ENCODE results near the gene SERPIND1. TPM values are rescaled to one million over a fixed set of nuclear protein-coding genes. Genes with fewer than 3 reads are reported as not detected.

Gene SERPIND1
- total RNA-seq, 2 donors from 2014 or later = not detected

DNA sequence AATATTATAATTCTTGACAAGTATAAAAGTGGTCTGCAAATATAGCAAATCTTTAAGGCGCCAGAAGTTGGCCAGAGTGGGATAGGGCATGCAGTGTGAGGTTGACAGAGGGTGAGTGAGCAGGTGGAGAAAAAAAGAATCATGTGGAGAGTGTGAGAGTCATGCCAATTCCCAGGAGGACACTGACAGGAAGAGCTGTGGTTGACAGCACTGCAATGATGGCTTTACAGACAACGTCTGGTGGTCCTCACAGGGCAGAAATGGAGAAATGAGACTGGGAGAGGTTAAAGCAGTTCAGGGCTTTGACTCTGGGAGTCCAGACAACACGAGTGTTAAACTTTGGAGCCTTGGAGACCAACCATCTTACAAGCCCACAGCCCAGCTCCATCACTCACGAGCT, 34.9 kb downstream of the SERPIND1 start:
- Histone ChIP-seq H3K4me1 (no peaks in the 10 kb centered on the region), H3K27me3 (no peaks in the 10 kb centered on the region), H3K4me3 (no peak overlapping the region), H3K36me3 (replicated peaks in 1 of 2; ENCODE audit: insufficient read depth in 1 of 2, low read depth in 2 of 2) (peaks cover 0 to 27% of the 10 kb centered on the region in 2 donors), H3K9me3 (no peaks in the 10 kb centered on the region), H3K27ac (no peak overlapping the region)
- 78 to 88% methylated on average over 4 of the region's 4 CpGs for WGBS, 2 donors
- no peak for TF ChIP-seq POLR2A (IDR thresholded peaks at IDR 0.05)
- TF ChIP-seq, protein P1, sequence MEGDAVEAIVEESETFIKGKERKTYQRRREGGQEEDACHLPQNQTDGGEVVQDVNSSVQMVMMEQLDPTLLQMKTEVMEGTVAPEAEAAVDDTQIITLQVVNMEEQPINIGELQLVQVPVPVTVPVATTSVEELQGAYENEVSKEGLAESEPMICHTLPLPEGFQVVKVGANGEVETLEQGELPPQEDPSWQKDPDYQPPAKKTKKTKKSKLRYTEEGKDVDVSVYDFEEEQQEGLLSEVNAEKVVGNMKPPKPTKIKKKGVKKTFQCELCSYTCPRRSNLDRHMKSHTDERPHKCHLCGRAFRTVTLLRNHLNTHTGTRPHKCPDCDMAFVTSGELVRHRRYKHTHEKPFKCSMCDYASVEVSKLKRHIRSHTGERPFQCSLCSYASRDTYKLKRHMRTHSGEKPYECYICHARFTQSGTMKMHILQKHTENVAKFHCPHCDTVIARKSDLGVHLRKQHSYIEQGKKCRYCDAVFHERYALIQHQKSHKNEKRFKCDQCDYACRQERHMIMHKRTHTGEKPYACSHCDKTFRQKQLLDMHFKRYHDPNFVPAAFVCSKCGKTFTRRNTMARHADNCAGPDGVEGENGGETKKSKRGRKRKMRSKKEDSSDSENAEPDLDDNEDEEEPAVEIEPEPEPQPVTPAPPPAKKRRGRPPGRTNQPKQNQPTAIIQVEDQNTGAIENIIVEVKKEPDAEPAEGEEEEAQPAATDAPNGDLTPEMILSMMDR (IDR thresholded peaks at IDR 0.05) = no peak
- ATAC-seq (no peak), DNase-seq (no peak)
- intact Hi-C loops (cut with DNase I) = no loop called here

DNA sequence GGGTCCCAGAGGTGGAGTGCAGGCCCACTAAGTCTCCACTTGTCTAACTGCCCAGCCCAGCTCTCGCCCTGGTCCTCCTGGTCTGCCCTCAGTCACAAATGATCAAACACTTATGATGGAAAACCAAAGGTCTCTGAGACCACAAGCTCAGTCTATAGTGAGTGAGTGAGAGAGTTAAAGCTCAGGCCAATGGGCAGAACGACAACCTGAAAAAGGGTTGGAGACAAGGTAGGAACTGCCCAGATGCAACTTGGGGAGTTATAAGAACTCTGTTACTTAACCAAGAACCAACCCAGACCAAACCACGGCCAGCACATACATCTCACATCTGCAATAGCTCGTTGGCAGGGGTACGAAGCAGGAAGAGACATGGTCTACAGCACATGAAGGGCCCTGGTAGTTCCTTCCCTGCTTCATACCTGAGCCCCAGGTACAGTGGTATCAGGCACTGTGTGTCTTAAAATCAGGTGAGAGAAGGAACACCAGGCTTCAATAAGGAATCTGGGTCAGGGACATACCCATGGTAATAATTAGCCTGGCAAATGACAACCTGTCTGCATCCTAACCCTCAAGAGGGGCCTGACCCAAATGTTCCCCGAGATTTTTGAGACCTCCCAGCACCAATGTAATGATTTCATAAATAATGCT, 35.7 kb downstream of the SERPIND1 start:
- TF ChIP-seq, protein P1 (IDR thresholded peaks at IDR 0.05) = no peak
- no peak for TF ChIP-seq POLR2A (IDR thresholded peaks at IDR 0.05)
- H3K36me3 ChIP-seq (replicated peaks in 1 of 2; ENCODE audit: insufficient read depth in 1 of 2, low read depth in 2 of 2) = peaks cover 0 to 25% of the 10 kb centered on the region in 2 donors
- 85 to 87% methylated on average over 6 of the region's 6 CpGs for WGBS, 2 donors
- ATAC-seq = no peak
- H3K4me1 ChIP-seq = no peaks in the 10 kb centered on the region
- intact Hi-C loops (cut with DNase I) = no loop called here
- DNase-seq = no peak
- no peaks in the 10 kb centered on the region for H3K9me3 ChIP-seq
- no peak overlapping the region for H3K4me3 ChIP-seq
- no peak overlapping the region for H3K27ac ChIP-seq
- H3K27me3 ChIP-seq = no peaks in the 10 kb centered on the region

DNA sequence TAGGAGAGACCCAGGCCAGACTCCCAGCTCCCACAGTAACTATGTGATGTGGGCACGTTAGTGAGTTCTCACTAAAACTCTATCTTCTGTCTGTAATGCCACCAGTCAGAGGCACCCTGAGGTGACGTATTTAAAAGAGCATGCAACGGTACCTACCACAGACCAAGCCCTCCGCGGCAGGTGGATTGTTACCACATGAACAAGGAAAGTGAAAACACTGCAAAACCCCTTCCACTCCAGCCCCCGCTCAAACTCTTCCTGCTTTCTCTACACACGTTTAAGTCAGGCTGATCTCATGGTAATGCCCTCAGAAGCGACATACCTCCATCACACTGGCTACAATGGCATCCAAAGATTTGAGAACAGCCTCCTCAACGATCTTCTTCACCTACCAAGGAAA, 36.7 kb downstream of the SERPIND1 start:
- DNase-seq (no peak), ATAC-seq (no peak)
- Histone ChIP-seq H3K27ac (no peak overlapping the region), H3K4me1 (no peaks in the 10 kb centered on the region), H3K4me3 (no peak overlapping the region), H3K9me3 (no peaks in the 10 kb centered on the region), H3K36me3 (replicated peaks in 1 of 2; ENCODE audit: insufficient read depth in 1 of 2, low read depth in 2 of 2) (peaks cover 0 to 23% of the 10 kb centered on the region in 2 donors), H3K27me3 (no peaks in the 10 kb centered on the region)
- WGBS, 2 donors = 84 to 94% methylated on average over 9 of the region's 9 CpGs
- TF ChIP-seq, protein P1 (IDR thresholded peaks at IDR 0.05) = no peak
- TF ChIP-seq POLR2A (IDR thresholded peaks at IDR 0.05) = no peak
- intact Hi-C loops (cut with DNase I) = no loop called here

DNA sequence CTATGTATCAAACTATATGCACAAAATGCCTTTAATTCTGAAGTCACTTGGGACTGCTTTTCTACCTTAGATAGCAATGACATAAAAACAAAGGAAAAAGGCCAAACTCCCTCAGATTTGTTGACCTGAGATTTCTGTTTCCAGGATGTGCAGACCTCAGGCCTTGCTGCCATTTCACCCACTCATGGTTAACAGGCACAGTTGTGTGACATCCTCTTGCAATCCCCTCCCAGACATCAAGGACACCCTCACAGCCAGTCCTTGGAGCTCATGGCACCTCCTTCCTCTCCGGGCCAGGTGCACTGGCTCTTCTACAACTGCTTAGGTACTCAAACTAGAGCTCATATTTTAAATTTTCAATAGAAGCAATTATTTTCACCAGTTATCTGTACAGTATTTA, 37.3 kb downstream of the SERPIND1 start:
- ATAC-seq = no peak

More for the DNA sequence above, 37.3 kb downstream of the SERPIND1 start:
- Histone ChIP-seq H3K4me1 (no peaks in the 10 kb centered on the region), H3K4me3 (no peak overlapping the region), H3K27me3 (no peaks in the 10 kb centered on the region), H3K27ac (no peak overlapping the region), H3K9me3 (no peaks in the 10 kb centered on the region), H3K36me3 (replicated peaks in 1 of 2; ENCODE audit: insufficient read depth in 1 of 2, low read depth in 2 of 2) (peaks cover 0 to 21% of the 10 kb centered on the region in 2 donors)
- DNase-seq = no peak
- TF ChIP-seq, protein P1 (IDR thresholded peaks at IDR 0.05) = no peak
- no peak for TF ChIP-seq POLR2A (IDR thresholded peaks at IDR 0.05)
- WGBS, 2 donors = 91 to 94% methylated on average over 1 of the region's 1 CpG
- intact Hi-C loops (cut with DNase I) = no loop called here
